Caco-2 (cell line): ENCODE data around the gene FAM187B. TPM values are rescaled to one million over a fixed set of nuclear protein-coding genes. Genes with fewer than 3 reads are reported as not detected.

Experiments used
- BruUV-seq: library from RNA; stranded (reverse); fragments of 400-500 nt; replicated peaks from 2 replicates; lab custom pipeline; 2021; lab: Mats Ljungman, UMichigan
- CTCF ChIA-PET: fragments of 300-600 bp; sonication (Branson Sonifier 250); formaldehyde crosslinking; loops from one replicate; lab custom pipeline; 2022; ENCODE audit warnings: antibody characterized with exemption; lab: Charles Lee
- POLR2A ChIA-PET: fragments of 300-600 bp; sonication (Branson Sonifier 250); formaldehyde crosslinking; loops from one replicate; lab custom pipeline; 2022; ENCODE audit warnings: antibody characterized with exemption; lab: Charles Lee
- DNase-seq, 2 experiments: peaks; one replicate each; pipeline versions ENCODE4 v3.0.0 to v3.0.0-alpha.2; 2020 to 2022
- H3K27me3 ChIP-seq: replicated peaks from 2 replicates; pipeline ENCODE4 v1.6.0; 2011; ENCODE audit warnings: low read length; ENCODE audit not compliant: control insufficient read depth, insufficient read depth
- H3K36me3 ChIP-seq: 2 replicates; pipeline ENCODE4 v1.5.1; 2011; ENCODE audit warnings: low read length; ENCODE audit not compliant: control insufficient read depth, insufficient read depth
- H3K4me1 ChIP-seq: fragments of 250-450 bp; sonication (Bioruptor Pico); 2 replicates; pipeline ENCODE4 v1.5.1; 2020; ENCODE audit warnings: mild to moderate bottlenecking
- H3K4me3 ChIP-seq: 2 replicates; pipeline ENCODE4 v1.5.1; 2011; ENCODE audit warnings: low read depth, mild to moderate bottlenecking, control low read depth, low read length
- H3K9me3 ChIP-seq: fragments of 250-450 bp; sonication (Bioruptor Pico); 2 replicates; pipeline ENCODE4 v1.5.1; 2020; ENCODE audit warnings: mild to moderate bottlenecking, moderate library complexity
- H3K27ac Mint-ChIP-seq: one replicate; pipeline ENCODE4 v1.8.0; 2022; ENCODE audit warnings: mixed read lengths; ENCODE audit not compliant: unreplicated experiment
- H3K27me3 Mint-ChIP-seq: one replicate; pipeline ENCODE4 v1.8.0; 2022; ENCODE audit warnings: mixed read lengths; ENCODE audit not compliant: insufficient read depth, unreplicated experiment
- H3K36me3 Mint-ChIP-seq: one replicate; pipeline ENCODE4 v1.8.0; 2022; ENCODE audit warnings: mild to moderate bottlenecking, mixed read lengths; ENCODE audit not compliant: insufficient read depth, unreplicated experiment
- H3K4me1 Mint-ChIP-seq: one replicate; pipeline ENCODE4 v1.8.0; 2022; ENCODE audit warnings: low read depth, mixed read lengths; ENCODE audit not compliant: unreplicated experiment
- H3K4me3 Mint-ChIP-seq: one replicate; pipeline ENCODE4 v1.8.0; 2022; ENCODE audit warnings: mild to moderate bottlenecking, moderate library complexity, mixed read lengths; ENCODE audit not compliant: unreplicated experiment
- H3K9me3 Mint-ChIP-seq: one replicate; pipeline ENCODE4 v1.8.0; 2022; ENCODE audit warnings: mixed read lengths; ENCODE audit not compliant: unreplicated experiment
- intact Hi-C: fragments of 100-400 bp; cut with micrococcal nuclease; formaldehyde crosslinking; loops from one replicate; pipeline ENCODE4 v1.10.0; 2022; ENCODE audit not compliant: unreplicated experiment
- total RNA-seq: library from RNA; stranded (reverse); gene quantifications from 2 replicates; pipeline ENCODE4 v1.2.3, GENCODE V29; 2022
- TF ChIP-seq, protein P1 (sequence below), 2 experiments: fragments of 200-600 bp in 1 of 2; IDR thresholded peaks; 1 replicate in 1 of 2; 2 replicates in 1 of 2; pipeline versions ENCODE4 v1.5.1 to v1.8.0; 2011 to 2022; ENCODE audit warnings: antibody characterized with exemption in 1 of 2, control low read depth in 1 of 2, inconsistent platforms in 1 of 2, low read depth in 1 of 2, low read length in 1 of 2, mild to moderate bottlenecking in 1 of 2, moderate library complexity in 1 of 2; ENCODE audit not compliant: insufficient read depth in 1 of 2, severe bottlenecking in 1 of 2, unreplicated experiment in 1 of 2

Gene FAM187B
- total RNA-seq, 1 experiment from 2014 or later = not detected

DNA sequence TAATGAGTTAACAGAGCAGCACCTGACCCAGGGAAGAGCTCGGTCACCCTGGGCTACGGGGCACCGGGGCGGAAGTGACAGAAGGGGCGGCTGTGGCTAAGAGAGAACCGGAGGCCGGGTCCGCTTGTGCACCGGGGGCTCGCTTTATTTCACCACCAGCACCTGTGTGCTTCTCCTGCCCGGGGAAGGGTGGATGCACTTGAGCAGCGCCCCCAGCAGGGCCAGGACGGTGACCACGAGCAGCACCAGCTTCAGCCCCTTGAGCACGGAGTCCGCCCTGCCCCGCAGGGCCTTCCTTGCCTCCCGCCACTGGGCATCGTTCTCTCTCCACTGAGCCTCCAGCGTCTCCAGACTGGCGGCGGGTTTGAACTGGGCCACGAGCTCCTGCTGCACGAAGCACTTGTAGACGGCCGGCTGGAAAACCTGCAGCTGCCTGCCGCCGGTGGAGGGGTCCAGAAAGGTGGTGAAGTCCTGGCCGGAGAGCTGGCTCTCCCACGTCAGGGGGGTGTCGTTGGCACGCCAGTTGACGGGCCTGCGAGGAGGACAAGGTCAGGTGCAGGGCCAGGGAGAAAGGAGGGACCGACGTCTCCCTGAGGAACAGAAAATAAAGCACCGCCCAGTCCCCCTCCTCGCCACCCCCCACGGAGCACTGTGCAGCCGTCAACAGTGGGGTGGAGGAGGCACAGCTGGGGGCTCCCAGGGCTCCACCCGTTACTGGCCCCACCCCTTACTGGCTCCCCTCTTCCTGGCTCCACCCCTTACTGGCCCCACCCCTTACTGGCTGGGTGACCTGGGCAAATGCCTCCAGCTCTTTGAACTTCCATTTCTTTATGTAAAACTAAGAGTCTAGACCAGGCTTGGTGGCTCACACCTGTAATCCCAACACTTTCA lies 3.6 kb downstream of the FAM187B start:
- ChIA-PET POLR2A (no interaction called here), CTCF (no interaction called here)
- no peaks in the 10 kb centered on the region for H3K36me3 Mint-ChIP-seq
- no TSS peak for BruUV-seq
- H3K9me3 Mint-ChIP-seq = peaks cover under 1% of the 10 kb centered on the region
- TF ChIP-seq, protein P1, sequence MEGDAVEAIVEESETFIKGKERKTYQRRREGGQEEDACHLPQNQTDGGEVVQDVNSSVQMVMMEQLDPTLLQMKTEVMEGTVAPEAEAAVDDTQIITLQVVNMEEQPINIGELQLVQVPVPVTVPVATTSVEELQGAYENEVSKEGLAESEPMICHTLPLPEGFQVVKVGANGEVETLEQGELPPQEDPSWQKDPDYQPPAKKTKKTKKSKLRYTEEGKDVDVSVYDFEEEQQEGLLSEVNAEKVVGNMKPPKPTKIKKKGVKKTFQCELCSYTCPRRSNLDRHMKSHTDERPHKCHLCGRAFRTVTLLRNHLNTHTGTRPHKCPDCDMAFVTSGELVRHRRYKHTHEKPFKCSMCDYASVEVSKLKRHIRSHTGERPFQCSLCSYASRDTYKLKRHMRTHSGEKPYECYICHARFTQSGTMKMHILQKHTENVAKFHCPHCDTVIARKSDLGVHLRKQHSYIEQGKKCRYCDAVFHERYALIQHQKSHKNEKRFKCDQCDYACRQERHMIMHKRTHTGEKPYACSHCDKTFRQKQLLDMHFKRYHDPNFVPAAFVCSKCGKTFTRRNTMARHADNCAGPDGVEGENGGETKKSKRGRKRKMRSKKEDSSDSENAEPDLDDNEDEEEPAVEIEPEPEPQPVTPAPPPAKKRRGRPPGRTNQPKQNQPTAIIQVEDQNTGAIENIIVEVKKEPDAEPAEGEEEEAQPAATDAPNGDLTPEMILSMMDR (IDR thresholded peaks at IDR 0.05; ENCODE audit: insufficient read depth in 1 of 2, low read depth in 1 of 2, low read length in 1 of 2, severe bottlenecking in 1 of 2, unreplicated experiment in 1 of 2) = no peak
- no peaks in the 10 kb centered on the region for H3K27me3 Mint-ChIP-seq
- Histone ChIP-seq H3K27me3 (no peaks in the 10 kb centered on the region; the same call in 1 of the 2 replicates), H3K4me1 (peaks cover 13% of the 10 kb centered on the region), H3K9me3 (peaks cover 1% of the 10 kb centered on the region; the same call in 1 of the 2 replicates), H3K36me3 (no peaks in the 10 kb centered on the region), H3K4me3 (no peak overlapping the region)
- H3K4me3 Mint-ChIP-seq = no peak overlapping the region
- DNase-seq = no peak
- H3K27ac Mint-ChIP-seq = no peak overlapping the region
- intact Hi-C loops = no loop called here
- H3K4me1 Mint-ChIP-seq = peaks cover 9% of the 10 kb centered on the region

DNA sequence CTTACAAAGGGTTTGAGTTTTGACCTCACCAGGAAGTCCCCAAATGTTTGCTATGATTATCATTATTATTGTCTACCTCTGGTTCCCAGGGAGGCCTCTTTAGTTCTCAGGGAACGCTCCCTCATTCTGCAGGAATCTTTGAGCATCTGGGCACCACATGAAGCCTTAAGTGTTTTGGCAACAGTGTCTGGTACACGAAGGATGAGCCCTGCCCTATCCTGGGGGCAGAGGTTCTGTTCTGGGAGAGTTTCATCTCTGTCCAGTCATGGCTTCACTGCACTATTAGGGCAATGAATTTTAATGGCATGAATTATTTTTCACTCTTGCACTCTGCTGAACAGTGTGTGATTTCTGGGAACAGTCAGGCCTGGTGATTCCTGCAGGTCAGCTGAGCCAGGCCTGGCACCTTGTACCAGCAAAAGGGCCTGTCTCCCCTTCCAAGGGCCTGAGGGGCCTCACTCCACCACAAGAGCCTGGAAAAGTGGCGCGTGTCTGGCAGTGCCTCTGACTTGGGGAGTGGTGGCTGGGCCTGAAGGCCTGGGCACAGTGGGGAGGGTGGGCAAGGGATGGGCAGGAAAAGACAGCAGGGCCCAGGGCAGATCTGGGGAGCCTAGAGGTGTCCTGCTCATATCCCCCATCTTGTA lies 4.6 kb downstream of the FAM187B start:
- ChIA-PET CTCF (no interaction called here), POLR2A (no interaction called here)
- Mint-ChIP-seq H3K9me3 (peaks cover 10% of the 10 kb centered on the region), H3K27ac (no peak overlapping the region), H3K4me3 (no peak overlapping the region), H3K27me3 (no peaks in the 10 kb centered on the region), H3K36me3 (no peaks in the 10 kb centered on the region), H3K4me1 (peaks cover 16% of the 10 kb centered on the region)
- Histone ChIP-seq H3K27me3 (no peaks in the 10 kb centered on the region; the same call in 1 of the 2 replicates), H3K4me1 (peaks cover 15% of the 10 kb centered on the region), H3K9me3 (peaks cover 9% of the 10 kb centered on the region; the same call in 1 of the 2 replicates), H3K36me3 (no peaks in the 10 kb centered on the region), H3K4me3 (no peak overlapping the region)
- TF ChIP-seq, protein P1 (IDR thresholded peaks at IDR 0.05; ENCODE audit: insufficient read depth in 1 of 2, low read depth in 1 of 2, low read length in 1 of 2, severe bottlenecking in 1 of 2, unreplicated experiment in 1 of 2) = no peak
- intact Hi-C loops = no loop called here
- no peak for DNase-seq
- BruUV-seq = no TSS peak

DNA sequence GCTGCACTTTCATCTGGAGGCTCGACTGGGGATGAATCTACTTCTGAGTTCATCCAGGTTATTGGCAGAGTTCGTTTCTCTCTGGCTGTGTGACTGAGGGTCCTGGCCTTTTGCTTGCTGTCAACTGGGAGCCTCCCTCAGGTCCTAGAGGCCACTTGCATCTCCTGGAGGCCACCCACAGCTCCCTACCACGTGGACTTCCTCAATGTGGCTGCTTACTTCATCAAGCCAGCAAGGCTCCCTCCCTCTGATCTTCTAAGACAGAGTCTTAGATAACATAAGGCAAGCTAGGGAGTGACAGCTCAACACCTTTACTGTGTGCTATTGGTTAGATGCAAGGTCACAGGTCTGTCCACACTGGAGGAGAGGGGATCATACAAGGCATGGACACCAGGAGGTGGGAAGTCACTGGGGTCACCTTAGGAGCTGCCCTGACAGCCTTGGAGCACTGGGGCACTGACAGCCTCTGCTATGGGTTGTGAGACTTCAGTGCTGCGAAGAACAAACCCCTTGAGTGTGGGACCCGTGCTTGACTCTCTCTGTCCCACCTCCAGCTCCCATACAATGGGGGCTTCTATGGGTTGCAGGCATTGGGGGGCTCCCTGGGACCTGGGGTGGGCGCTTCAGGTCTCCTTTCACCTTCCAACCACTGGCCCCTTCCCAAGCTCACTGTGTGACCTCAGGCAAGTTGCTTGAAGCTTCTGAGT lies 5.3 kb downstream of the FAM187B start:
- Histone ChIP-seq H3K4me3 (no peak overlapping the region), H3K27me3 (no peaks in the 10 kb centered on the region; the same call in 1 of the 2 replicates), H3K9me3 (peaks cover 11% of the 10 kb centered on the region; the same call in 1 of the 2 replicates), H3K36me3 (no peaks in the 10 kb centered on the region), H3K4me1 (peaks cover 15% of the 10 kb centered on the region)
- no TSS peak for BruUV-seq
- TF ChIP-seq, protein P1 (IDR thresholded peaks at IDR 0.05; ENCODE audit: insufficient read depth in 1 of 2, low read depth in 1 of 2, low read length in 1 of 2, severe bottlenecking in 1 of 2, unreplicated experiment in 1 of 2) = no peak
- Mint-ChIP-seq H3K27me3 (no peaks in the 10 kb centered on the region), H3K27ac (no peak overlapping the region), H3K36me3 (no peaks in the 10 kb centered on the region), H3K4me1 (peaks cover 16% of the 10 kb centered on the region), H3K9me3 (peaks cover 11% of the 10 kb centered on the region), H3K4me3 (no peak overlapping the region)
- intact Hi-C loops = no loop called here
- POLR2A ChIA-PET = no interaction called here
- CTCF ChIA-PET = no interaction called here
- peak in 1 of 2 experiments; percentile 24 for DNase-seq
